ENCODE results near the gene CD300LF.

DNA sequence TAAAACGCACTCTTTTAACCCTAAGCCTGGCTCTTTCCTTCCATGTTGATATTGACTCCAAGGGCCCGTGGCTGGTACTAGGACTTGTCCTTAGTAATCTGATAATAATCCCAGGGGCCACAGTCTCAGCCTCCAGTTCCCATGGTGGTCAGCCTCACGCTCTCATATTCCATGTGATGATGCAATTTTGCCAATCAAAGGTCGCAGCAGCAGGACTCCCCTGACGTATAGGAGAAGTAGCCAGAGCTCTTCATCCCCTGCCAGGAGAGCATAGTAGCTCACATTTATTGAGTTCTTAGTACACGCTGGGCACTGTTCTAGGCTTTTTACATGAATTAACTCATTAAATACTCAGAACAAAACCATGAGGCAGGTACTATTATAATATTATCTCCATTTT, 42.4 kb downstream of the CD300LF start:
- TF ChIP-seq EZH2 (IDR thresholded peaks at IDR 0.05; ENCODE audit: borderline replicate concordance, low read length), result no peak
- TF ChIP-seq, protein P1, sequence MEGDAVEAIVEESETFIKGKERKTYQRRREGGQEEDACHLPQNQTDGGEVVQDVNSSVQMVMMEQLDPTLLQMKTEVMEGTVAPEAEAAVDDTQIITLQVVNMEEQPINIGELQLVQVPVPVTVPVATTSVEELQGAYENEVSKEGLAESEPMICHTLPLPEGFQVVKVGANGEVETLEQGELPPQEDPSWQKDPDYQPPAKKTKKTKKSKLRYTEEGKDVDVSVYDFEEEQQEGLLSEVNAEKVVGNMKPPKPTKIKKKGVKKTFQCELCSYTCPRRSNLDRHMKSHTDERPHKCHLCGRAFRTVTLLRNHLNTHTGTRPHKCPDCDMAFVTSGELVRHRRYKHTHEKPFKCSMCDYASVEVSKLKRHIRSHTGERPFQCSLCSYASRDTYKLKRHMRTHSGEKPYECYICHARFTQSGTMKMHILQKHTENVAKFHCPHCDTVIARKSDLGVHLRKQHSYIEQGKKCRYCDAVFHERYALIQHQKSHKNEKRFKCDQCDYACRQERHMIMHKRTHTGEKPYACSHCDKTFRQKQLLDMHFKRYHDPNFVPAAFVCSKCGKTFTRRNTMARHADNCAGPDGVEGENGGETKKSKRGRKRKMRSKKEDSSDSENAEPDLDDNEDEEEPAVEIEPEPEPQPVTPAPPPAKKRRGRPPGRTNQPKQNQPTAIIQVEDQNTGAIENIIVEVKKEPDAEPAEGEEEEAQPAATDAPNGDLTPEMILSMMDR (IDR thresholded peaks at IDR 0.05; ENCODE audit: low read length), result no peak

Data from OCI-LY1 (cell line).